Natural killer cell (primary cell): ENCODE results near the gene SLC41A3. TPM values are rescaled to one million over a fixed set of nuclear protein-coding genes. Genes with fewer than 3 reads are reported as not detected.

Experiments used
- ATAC-seq, 3 donors: fragments of 150-1000 bp in 2 of 3; fragments of 200-7000 bp in 1 of 3; cut with Tn5 transposase; 1 replicate in 1 of 3; 2 replicates in 2 of 3; pipeline ENCODE4 v1.10.0; 2021; ENCODE audit warnings: mild to moderate bottlenecking in 2 of 3, moderate library complexity in 2 of 3
- DNase-seq, 2 donors: peaks; one replicate each; pipeline versions ENCODE4 v3.0.0 to v3.0.0-alpha.2; 2013 to 2021; ENCODE audit warnings: mixed read lengths in 1 of 2
- H3K27ac ChIP-seq: one replicate; pipeline ENCODE4 v1.5.1; 2013; ENCODE audit warnings: mild to moderate bottlenecking, low read length
- H3K27me3 ChIP-seq: one replicate; pipeline ENCODE4 v1.6.1; 2013; ENCODE audit warnings: low read length; ENCODE audit not compliant: control insufficient read depth, insufficient read depth
- H3K36me3 ChIP-seq: one replicate; pipeline ENCODE4 v1.6.1; 2013; ENCODE audit warnings: low read length; ENCODE audit not compliant: control insufficient read depth, insufficient read depth
- H3K4me1 ChIP-seq: one replicate; pipeline ENCODE4 v1.6.1; 2013; ENCODE audit warnings: low read length; ENCODE audit not compliant: control insufficient read depth, insufficient read depth
- H3K4me3 ChIP-seq: one replicate; pipeline ENCODE4 v1.5.1; 2013; ENCODE audit warnings: low read length
- H3K9me3 ChIP-seq: one replicate; pipeline ENCODE4 v1.6.1; 2013; ENCODE audit warnings: low read length; ENCODE audit not compliant: control insufficient read depth, insufficient read depth
- H3K27ac Mint-ChIP-seq, 2 donors: one replicate each; pipeline ENCODE4 v1.8.0; 2022; ENCODE audit warnings: mild to moderate bottlenecking in 2 of 2, mixed read lengths in 2 of 2, moderate library complexity in 1 of 2
- H3K27me3 Mint-ChIP-seq, 2 donors: one replicate each; pipeline ENCODE4 v1.8.0; 2022; ENCODE audit warnings: low read depth in 2 of 2, mixed read lengths in 2 of 2
- H3K36me3 Mint-ChIP-seq: one replicate; pipeline ENCODE4 v1.8.0; 2022; ENCODE audit warnings: mixed read lengths
- H3K4me1 Mint-ChIP-seq, 2 donors: one replicate each; pipeline ENCODE4 v1.8.0; 2022; ENCODE audit warnings: mixed read lengths in 2 of 2
- H3K4me3 Mint-ChIP-seq: one replicate; pipeline ENCODE4 v1.8.0; 2022; ENCODE audit warnings: mild to moderate bottlenecking, moderate library complexity, mixed read lengths
- H3K9me3 Mint-ChIP-seq, 2 donors: one replicate each; pipeline ENCODE4 v1.8.0; 2022; ENCODE audit warnings: mixed read lengths in 2 of 2
- whole genome bisulfite sequencing: methylation state at CpG from one replicate; pipeline ENCODE4 v1.1.7; 2013; ENCODE audit warnings: missing lambda C conversion rate; ENCODE audit not compliant: insufficient coverage; 5-methylcytosine and 5-hydroxymethylcytosine counted together
- intact Hi-C: fragments of 100-400 bp; cut with micrococcal nuclease; formaldehyde crosslinking; loops from one replicate; pipeline ENCODE4 v1.14.2; 2022
- total RNA-seq, 4 donors: library from RNA; stranded (reverse); fragments of 120-200 nt in 1 of 4; gene quantifications; one replicate each; pipeline versions ENCODE4 v1.2.3 to v1.2.4, GENCODE V29; 2013 to 2022
- TF ChIP-seq, protein P1 (sequence below): fragments of 200-600 bp; IDR thresholded peaks from one replicate; pipeline ENCODE4 v1.8.0; 2022; ENCODE audit warnings: antibody characterized with exemption

SLC41A3 gene
- total RNA-seq, 3 donors from 2014 or later (not counting 1 experiment from before 2014, with no cell fraction given), result 24.2 to 29.6 (median 27.1) TPM

- Mint-ChIP-seq H3K27me3 (no peaks in the 10 kb centered on the region), H3K4me1 (peaks cover 6 to 12% of the 10 kb centered on the region in 2 donors), H3K4me3 (no peak overlapping the region), H3K36me3 (no peaks in the 10 kb centered on the region), H3K9me3 (no peaks in the 10 kb centered on the region), H3K27ac (no peak overlapping the region)
- Histone ChIP-seq H3K9me3 (no peaks in the 10 kb centered on the region), H3K36me3 (no peaks in the 10 kb centered on the region), H3K4me3 (no peak overlapping the region), H3K4me1 (peaks cover 9% of the 10 kb centered on the region), H3K27me3 (no peaks in the 10 kb centered on the region), H3K27ac (no peak overlapping the region)
- ATAC-seq (no peak), DNase-seq (no peak)
- intact Hi-C loops, result no loop called here
- TF ChIP-seq, protein P1, sequence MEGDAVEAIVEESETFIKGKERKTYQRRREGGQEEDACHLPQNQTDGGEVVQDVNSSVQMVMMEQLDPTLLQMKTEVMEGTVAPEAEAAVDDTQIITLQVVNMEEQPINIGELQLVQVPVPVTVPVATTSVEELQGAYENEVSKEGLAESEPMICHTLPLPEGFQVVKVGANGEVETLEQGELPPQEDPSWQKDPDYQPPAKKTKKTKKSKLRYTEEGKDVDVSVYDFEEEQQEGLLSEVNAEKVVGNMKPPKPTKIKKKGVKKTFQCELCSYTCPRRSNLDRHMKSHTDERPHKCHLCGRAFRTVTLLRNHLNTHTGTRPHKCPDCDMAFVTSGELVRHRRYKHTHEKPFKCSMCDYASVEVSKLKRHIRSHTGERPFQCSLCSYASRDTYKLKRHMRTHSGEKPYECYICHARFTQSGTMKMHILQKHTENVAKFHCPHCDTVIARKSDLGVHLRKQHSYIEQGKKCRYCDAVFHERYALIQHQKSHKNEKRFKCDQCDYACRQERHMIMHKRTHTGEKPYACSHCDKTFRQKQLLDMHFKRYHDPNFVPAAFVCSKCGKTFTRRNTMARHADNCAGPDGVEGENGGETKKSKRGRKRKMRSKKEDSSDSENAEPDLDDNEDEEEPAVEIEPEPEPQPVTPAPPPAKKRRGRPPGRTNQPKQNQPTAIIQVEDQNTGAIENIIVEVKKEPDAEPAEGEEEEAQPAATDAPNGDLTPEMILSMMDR, result no peak
- 88% methylated on average over 3 of the region's 4 CpGs for WGBS
Measured at GRCh38 chr3:126078866-126079265, 5.1 kb downstream of the SLC41A3 start.

DNA sequence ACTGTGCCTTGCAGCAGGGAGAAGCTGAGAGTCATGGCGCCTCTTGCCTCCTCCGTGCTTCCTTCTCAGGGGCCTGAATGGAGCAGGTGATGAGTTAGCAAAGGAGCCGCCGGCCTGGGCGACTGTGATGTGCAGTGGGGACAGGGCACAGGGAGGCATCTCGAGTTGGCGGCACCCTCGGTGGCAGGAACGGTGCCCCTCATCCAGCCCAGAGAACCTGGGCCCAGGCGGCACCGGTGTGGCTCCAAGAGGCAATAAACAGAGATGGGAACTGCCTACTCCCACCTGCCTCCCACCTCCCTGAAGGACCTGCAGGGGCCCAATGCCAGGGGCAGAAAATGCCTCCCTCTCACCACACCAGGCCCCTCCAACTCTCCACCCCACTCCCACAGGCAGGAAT, 6.2 kb downstream of the SLC41A3 start:
- Mint-ChIP-seq H3K27me3 (no peaks in the 10 kb centered on the region), H3K9me3 (no peaks in the 10 kb centered on the region), H3K36me3 (no peaks in the 10 kb centered on the region), H3K27ac (no peak overlapping the region), H3K4me3 (no peak overlapping the region), H3K4me1 (peaks cover 0 to 8% of the 10 kb centered on the region in 2 donors)
- intact Hi-C loops, result no loop called here
- Histone ChIP-seq H3K27ac (no peak overlapping the region), H3K4me1 (peaks cover under 1% of the 10 kb centered on the region), H3K4me3 (no peak overlapping the region), H3K27me3 (no peaks in the 10 kb centered on the region), H3K9me3 (no peaks in the 10 kb centered on the region), H3K36me3 (no peaks in the 10 kb centered on the region)
- no peak for ATAC-seq
- no peak for DNase-seq
- TF ChIP-seq, protein P1, result no peak
- WGBS, result 97% methylated on average over 11 of the region's 11 CpGs

DNA sequence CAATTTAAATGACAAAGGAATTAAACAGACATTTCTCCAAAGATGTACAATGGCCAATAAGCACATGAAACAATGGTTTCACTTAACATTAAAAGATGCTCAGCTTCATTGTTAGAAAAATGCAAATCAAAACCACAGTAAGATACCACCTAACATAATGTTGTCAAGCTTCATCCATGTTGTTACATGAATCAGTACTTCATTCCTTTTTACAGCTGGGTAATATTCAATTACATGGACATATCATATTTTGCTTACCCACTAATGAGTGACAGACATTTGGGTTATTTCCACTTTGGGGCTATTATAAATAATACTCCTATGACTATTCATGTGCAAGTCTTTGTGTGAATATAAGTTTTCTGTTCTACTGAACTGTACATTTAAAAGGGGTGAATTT, 7.8 kb downstream of the SLC41A3 start:
- Histone ChIP-seq H3K27me3 (no peaks in the 10 kb centered on the region), H3K27ac (no peak overlapping the region), H3K4me3 (no peak overlapping the region), H3K9me3 (no peaks in the 10 kb centered on the region), H3K36me3 (no peaks in the 10 kb centered on the region), H3K4me1 (no peaks in the 10 kb centered on the region)
- no peak overlapping the region for H3K4me3 Mint-ChIP-seq
- no peaks in the 10 kb centered on the region for H3K27me3 Mint-ChIP-seq
- H3K4me1 Mint-ChIP-seq, result peaks cover 0 to 8% of the 10 kb centered on the region in 2 donors
- intact Hi-C loops, result no loop called here
- TF ChIP-seq, protein P1, result no peak
- no peak for ATAC-seq
- H3K36me3 Mint-ChIP-seq, result no peaks in the 10 kb centered on the region
- H3K27ac Mint-ChIP-seq, result no peak overlapping the region
- no peaks in the 10 kb centered on the region for H3K9me3 Mint-ChIP-seq
- no peak for DNase-seq

GRCh38 chr3:126070146-126070545, 13.8 kb downstream of the SLC41A3 start:
- Mint-ChIP-seq H3K27ac (no peak overlapping the region), H3K27me3 (no peaks in the 10 kb centered on the region), H3K36me3 (peaks cover 6% of the 10 kb centered on the region), H3K4me1 (peaks cover 0 to 10% of the 10 kb centered on the region in 2 donors), H3K4me3 (no peak overlapping the region), H3K9me3 (no peaks in the 10 kb centered on the region)
- Histone ChIP-seq H3K4me1 (no peaks in the 10 kb centered on the region), H3K4me3 (no peak overlapping the region), H3K9me3 (no peaks in the 10 kb centered on the region), H3K36me3 (no peaks in the 10 kb centered on the region), H3K27ac (no peak overlapping the region), H3K27me3 (no peaks in the 10 kb centered on the region)
- WGBS, result 95% methylated on average over 10 of the region's 10 CpGs
- TF ChIP-seq, protein P1, result no peak
- DNase-seq, result no peak
- ATAC-seq, result no peak
- intact Hi-C loops, result no loop called here
